ENCODE results near the gene TIE1.

Gene TIE1

DNA sequence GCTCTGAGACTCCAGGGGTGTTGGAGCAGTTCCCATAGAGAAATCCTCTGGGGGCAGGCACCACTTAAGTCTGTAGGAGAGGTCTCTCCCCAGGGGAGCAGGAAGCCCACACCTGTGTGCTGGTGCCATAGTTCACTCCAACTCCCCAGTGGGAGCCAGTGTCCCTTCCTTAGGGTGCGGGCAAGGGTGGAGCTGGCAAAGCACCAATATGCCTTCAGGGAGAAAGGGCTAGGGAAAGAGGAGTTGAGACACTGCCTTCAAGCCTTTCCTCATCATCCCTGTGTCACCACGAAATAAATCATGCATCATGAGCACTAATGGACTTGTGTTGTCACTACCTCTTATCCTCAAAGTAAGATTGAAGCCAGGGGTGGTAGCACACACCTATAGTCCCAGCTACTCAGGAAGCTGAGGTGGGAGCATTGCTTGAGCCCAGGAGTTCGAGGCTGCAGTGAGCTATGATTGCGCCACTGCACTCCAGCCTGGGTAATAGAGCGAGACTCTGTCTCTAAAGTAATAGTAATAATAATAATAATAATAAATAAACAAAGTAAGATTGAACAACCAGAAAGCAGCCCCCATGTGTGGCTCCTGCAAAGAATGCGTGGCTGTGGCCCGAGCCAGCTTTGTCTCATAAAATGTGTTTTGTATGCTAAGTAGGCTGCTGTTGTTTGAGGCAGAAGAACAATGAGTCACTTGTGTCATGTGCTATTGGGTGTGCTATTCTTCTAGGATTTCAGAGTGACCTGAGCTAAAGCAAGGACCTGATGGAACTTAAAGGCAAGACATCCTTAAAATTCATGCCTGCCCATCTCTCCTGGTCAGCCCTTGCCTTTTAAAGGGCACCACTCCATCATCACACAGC lies 6.7 kb upstream of the TIE1 start:
- DNase-seq: no peak

DNA sequence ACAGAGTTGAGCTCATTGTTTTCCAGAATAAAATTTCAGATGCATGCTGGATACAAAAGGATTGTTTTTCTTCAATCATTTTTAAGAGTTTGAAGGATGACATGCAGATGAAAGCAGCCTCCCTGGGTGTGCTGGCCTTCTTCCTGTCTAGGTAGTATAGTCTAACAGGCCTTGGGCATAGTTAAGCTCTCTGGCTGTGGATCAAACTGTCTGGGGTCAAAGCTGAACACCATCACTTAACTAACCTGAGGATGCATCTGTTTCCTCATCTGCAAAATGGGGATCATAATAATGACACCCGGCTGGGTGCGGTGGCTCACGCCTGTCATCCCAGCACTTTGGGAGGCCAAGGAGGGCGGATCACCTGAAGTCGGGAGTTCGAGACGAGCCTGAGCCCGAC lies 6.0 kb upstream of the TIE1 start:
- DNase-seq: no peak

GRCh38 chr1:43296207-43296606 lies 4.6 kb upstream of the TIE1 start:
- no peak for DNase-seq

GRCh38 chr1:43298055-43298454 lies 2.7 kb upstream of the TIE1 start:
- DNase-seq: no peak

- DNase-seq: no peak
These were observed 1.7 kb upstream of the TIE1 start for GRCh38 chr1:43299101-43299500.

GRCh38 chr1:43302201-43302600 lies 1.4 kb downstream of the TIE1 start:
- no peak for DNase-seq

DNA sequence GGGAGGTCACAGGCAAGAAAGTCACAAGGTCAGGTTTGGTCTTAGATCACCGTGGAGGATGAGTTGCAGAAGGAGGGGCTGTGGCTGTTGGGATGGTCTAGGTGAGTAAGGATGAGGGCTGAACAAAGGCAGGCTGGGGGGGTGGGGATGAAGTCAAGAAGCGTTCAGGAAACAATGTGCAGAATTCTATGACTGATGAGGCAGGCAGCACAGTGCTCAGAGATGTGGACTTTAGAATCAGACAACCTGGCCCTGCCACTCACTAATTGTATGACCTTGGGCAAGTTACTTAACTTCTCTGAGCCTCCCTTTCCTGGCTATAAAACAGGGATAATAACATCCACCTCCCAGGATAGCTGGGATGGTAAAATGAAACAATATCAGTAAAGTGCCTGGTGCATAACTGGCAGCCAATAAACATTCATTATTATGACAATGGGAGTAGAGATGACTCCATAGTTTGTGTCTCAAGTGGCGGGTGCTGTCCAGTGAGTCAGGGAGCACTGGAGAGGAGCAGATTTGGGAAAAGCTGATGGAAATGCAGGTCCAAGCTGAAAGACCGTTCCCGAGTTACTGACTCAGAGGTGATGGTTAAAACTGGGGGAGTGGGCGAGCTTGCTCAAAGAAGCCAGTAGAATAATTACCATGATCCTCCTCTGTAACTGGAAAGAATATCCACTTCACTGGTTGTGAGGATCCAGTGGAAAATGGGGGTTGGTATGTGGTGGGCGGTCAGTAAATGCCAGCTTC lies 2.1 kb downstream of the TIE1 start:
- DNase-seq: no peak

DNA sequence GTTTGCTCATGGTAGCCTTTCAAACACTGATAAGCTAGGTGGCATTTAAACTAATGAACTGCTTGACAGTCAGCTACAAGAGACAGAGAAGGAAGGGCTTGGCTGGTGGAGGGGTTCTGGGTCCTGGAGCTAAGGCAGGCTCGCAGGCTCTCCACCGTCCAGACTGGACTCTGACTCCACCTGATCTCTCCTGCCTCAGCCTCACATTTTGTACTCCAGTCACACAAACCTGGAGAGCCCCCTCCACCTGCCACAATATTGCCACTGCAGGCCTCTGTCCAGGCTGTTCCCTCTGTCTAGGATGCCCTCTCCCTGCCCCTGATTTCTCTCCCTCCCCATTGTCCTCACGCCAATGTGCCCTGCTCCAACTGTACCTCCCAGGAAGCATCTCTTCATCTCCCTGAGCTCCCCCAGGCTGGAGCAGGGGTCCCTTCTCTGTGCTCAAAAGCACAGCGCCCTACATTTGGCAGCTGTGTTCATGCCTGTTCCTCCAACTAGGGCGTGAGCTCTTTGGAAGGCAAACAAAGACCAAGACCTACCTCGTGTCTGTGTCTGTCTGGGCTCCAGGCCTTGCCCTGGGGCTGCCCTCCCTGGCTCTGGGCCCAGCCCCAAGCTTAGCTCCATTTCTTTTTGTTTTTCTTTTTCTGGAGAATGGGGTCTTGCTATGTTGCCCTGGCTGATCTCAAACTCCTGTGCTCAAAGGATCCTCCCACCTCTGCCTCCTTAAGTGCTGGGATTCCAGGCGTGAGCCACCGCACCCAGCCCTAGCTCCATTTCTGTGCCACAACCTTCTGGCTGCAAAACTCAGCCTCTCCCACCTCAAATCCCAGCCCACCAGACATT lies 2.9 kb downstream of the TIE1 start:
- no peak for DNase-seq

GRCh38 chr1:43304314-43304681 lies 3.5 kb downstream of the TIE1 start:
- no peak for DNase-seq

- no peak for DNase-seq
These were observed 4.1 kb downstream of the TIE1 start for GRCh38 chr1:43304771-43305300.

DNA sequence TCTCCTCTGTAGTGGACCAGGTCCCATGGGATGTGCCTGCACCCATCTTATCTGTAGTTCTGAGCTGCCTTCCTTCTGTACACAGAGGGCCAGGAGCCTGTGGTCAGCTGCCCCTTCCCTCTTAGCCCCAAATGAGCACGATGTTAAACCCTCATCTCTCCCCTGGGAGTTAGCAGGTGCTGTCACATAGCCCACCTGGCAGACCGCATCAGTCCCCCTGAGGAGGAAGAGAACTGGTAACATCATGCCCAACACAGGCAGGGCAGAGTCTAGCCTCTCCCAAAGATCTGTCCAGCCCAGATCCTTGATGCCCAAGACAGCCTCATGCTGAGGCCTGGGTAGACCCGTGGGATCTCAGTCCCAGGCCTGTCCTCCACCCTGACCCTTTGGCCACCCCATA lies 4.7 kb downstream of the TIE1 start:
- DNase-seq: no peak

DNA sequence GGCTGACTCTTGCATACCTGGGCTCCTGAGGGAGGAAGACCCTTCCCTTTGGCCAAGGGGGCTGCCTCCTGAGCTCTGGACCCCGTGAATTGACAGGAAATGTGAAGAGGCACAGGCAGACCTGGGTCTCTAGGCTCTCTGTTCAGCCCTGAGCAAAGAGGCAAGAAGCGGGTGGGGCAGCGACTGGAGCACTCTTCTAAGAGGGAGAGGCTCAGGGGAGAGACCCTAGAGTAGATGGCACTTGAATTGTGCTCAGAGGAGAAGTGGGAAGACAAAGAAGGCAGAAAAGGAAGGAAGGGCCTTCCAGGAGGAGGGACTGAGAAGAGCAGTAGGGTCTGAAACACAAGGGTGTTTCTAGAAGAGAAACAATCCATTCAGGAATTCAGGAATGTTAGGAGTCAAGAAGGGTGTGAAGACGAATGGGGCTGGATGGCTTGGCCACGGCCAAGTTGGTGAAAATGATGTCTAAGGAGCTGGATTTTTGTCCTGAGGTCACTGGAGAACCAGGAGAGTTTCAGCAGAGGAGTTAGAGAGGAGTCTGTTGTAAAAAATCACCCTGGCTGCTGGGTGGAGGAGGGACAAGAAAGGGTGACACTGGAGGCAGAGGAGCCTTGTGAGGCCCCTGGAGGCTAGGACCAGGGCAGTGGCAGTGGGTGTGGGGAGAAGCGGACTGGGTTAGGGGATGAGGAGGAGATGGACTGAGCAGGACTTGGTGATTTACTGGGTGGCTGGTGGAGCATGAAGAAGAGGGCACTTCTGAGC lies 5.3 kb downstream of the TIE1 start:
- no peak for DNase-seq

- no peak for DNase-seq
These were observed 6.1 kb downstream of the TIE1 start for GRCh38 chr1:43306688-43307457.

GRCh38 chr1:43307458-43308158 lies 6.8 kb downstream of the TIE1 start:
- DNase-seq: no peak

- DNase-seq: no peak
These were observed 8.0 kb downstream of the TIE1 start for GRCh38 chr1:43308635-43309404.

DNA sequence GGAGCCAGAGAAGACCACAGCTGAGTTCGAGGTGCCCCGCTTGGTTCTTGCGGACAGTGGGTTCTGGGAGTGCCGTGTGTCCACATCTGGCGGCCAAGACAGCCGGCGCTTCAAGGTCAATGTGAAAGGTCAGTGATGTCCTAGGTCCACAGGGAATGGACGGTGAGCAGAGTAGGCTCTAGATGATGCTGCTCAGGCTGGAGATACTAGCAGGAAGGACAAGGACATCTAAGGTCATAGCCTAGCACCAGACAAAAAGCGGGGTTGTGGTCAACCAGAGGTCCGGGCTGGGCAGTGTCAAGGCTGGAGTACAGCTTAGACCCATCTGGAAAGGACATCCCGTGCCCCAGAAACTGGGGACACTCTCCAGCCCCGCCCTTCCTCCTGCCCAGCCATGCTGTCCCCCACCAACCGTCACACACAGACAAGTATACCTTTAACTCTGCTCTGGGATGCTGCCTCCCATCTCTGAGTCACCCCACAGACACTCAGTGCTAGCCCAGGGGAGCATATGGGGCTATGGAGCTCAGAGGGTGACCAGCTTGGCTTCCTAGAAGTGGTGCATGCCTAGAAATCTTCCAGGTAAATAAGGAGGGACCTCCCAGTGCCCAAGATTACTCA lies 8.7 kb downstream of the TIE1 start:
- no peak for DNase-seq

DNA sequence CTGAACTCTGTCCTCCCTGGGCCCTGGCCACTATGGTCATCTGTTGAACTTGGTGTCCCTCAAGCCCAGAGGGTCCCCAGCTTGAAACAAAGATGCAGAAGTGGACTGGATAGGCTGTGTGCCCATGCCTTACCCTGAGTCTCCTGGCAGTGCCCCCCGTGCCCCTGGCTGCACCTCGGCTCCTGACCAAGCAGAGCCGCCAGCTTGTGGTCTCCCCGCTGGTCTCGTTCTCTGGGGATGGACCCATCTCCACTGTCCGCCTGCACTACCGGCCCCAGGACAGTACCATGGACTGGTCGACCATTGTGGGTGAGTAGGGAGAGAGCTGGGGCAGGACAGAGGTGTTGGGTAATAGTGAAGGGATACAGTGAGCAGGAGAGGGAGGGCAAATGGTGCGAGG lies 10.7 kb downstream of the TIE1 start:
- no peak for DNase-seq

DNA sequence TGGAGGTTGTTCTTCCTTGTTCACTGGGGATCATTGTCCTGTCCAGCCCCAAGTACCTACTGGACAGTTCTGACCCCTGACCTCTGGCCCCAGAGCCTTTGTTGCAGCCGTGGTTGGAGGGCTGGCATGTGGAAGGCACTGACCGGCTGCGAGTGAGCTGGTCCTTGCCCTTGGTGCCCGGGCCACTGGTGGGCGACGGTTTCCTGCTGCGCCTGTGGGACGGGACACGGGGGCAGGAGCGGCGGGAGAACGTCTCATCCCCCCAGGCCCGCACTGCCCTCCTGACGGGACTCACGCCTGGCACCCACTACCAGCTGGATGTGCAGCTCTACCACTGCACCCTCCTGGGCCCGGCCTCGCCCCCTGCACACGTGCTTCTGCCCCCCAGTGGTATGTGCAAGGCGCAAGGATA lies 11.4 kb downstream of the TIE1 start:
- no peak for DNase-seq

GRCh38 chr1:43312663-43313515 lies 12.1 kb downstream of the TIE1 start:
- no peak for DNase-seq
